Activated gamma-delta T cell (primary cell): ENCODE data around the gene METTL21C.

ENCODE experiments used
- DNase-seq: peaks from one replicate; lab custom pipeline; 2025; lab: John Stamatoyannopoulos, UW

Gene METTL21C

GRCh38 chr13:102697929-102698648, 3.2 kb upstream of the METTL21C start:
- no peak for DNase-seq

- no peak for DNase-seq
Measured at GRCh38 chr13:102697264-102697663, 2.4 kb upstream of the METTL21C start.

- DNase-seq = no peak
Measured at GRCh38 chr13:102696465-102696864, 1.6 kb upstream of the METTL21C start.

GRCh38 chr13:102693776-102694175, 1.1 kb downstream of the METTL21C start:
- no peak for DNase-seq

- DNase-seq = no peak
Measured at GRCh38 chr13:102693250-102693649, 1.6 kb downstream of the METTL21C start.

- DNase-seq = no peak
Measured at GRCh38 chr13:102692491-102692826, 2.4 kb downstream of the METTL21C start.

- no peak for DNase-seq
Measured at GRCh38 chr13:102690883-102691282, 4.0 kb downstream of the METTL21C start.

- no peak for DNase-seq
Measured at GRCh38 chr13:102688306-102688973, 6.4 kb downstream of the METTL21C start.

- no peak for DNase-seq
Measured at GRCh38 chr13:102687520-102687919, 7.3 kb downstream of the METTL21C start.

GRCh38 chr13:102686024-102686423, 8.8 kb downstream of the METTL21C start:
- DNase-seq = no peak

- DNase-seq = no peak
Measured at GRCh38 chr13:102683637-102684036, 11.2 kb downstream of the METTL21C start.

- DNase-seq = no peak
Measured at GRCh38 chr13:102682727-102683126, 12.1 kb downstream of the METTL21C start.

GRCh38 chr13:102682211-102682610, 12.6 kb downstream of the METTL21C start:
- DNase-seq = no peak

GRCh38 chr13:102680842-102681740, 13.8 kb downstream of the METTL21C start:
- no peak for DNase-seq

- DNase-seq = no peak
Measured at GRCh38 chr13:102680133-102680717, 14.6 kb downstream of the METTL21C start.

- DNase-seq = no peak
Measured at GRCh38 chr13:102679449-102680132, 15.3 kb downstream of the METTL21C start.

- no peak for DNase-seq
Measured at GRCh38 chr13:102678339-102679107, 16.3 kb downstream of the METTL21C start.

- no peak for DNase-seq
Measured at GRCh38 chr13:102677122-102677521, 17.7 kb downstream of the METTL21C start.

- no peak for DNase-seq
Measured at GRCh38 chr13:102675115-102675514, 19.7 kb downstream of the METTL21C start.

GRCh38 chr13:102670130-102670529, 24.7 kb downstream of the METTL21C start:
- no peak for DNase-seq

- DNase-seq = no peak
Measured at GRCh38 chr13:102667911-102668310, 26.9 kb downstream of the METTL21C start.
